GM18870 (cell line): ENCODE results near the gene WDR27.
"Not testable (repeated sequence)": the region's sequence is repeated elsewhere in the genome, so short reads cannot be mapped to it uniquely, and the experiment has no call there.

ENCODE experiments used
- ATAC-seq: cut with Tn5 transposase; IDR thresholded peaks from one replicate; pipeline ENCODE4 v1.9.1; 2021; ENCODE audit warnings: moderate library complexity; ENCODE audit not compliant: unreplicated experiment

The WDR27 gene

GRCh38 chr6:169451065-169451838, 250.6 kb downstream of the WDR27 start:
- ATAC-seq, result no peak

DNA sequence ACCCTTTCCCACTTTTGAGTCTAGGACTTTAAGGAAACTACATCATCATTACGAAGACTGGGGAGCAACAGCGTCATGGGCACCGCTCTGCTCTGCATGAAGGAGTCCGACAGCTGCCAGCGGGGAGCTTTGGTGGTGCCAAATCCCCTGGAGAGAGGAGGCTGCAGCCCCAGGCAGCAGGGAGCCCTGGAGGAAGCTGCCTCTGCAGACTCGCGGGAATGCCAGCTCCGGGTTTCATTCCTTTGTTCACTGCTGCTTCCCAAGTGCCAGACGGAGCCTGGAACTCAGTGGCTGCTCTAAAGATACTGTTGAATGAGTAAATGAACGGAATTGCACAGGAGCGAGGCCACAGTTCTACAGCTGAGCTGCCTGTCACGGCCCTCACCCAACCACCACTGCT, 251.7 kb downstream of the WDR27 start:
- no peak for ATAC-seq

DNA sequence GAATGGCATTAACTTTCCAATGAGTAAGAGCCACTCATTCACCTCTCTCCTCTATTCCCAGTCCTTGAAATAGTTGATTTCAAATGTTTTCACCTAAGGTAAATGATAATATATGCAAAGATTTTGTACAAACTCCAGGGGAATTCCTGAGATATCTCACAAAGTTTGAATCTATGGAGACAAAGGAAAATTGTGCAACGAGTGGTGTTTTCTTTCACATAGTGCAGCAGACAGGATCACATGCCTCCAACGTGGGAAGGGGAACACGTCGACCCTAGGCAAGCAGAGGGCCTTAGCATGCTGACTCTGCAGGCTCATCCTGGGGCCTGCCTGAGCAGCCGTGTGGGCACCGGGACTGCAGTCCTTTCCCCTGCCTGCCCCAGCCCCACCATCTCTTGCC, 252.6 kb downstream of the WDR27 start:
- no peak for ATAC-seq

DNA sequence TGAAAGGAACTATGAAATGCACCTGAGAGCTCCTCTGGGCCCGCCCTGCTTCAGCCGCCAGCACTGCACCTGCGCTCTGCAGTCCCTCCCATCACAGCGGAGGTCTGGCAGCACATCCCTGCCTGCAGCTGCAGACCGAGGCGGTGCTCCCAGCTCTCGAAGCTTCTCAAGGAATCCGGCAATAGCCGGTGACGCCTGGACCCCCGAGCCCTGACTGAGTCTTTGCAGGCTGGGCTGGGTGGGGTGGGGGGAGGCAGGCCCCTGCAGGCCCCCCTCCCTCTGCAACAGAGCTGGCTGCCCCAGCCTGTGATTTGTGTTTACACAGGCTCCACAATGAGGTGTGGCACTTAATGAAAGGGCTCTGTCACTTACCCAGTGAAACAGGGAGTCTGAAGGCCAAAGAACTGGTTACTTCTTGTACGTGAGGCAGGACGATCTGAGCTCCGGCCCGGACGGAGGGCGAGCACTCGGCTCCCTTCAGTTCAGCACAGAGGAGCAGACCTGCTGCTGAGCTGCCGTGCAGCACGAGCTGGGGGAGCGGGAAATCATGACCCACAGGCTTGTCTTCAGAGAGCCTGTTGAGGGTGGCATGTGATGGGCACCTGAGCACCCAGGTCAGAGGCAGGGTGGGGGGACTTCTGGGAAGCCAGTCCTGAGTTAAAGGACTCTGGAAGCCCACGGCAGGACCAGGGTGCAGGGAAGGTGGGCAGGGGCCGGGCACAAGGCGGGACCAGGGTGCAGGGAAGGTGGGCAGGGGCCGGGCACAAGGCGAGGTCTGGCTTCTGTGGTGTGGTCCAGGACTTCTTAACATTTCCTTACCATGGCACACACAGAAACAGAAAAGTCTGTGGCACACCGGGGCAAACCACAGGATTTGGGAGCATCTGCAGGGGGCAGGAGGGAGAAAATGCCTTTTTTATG, 255.9 kb downstream of the WDR27 start:
- no peak for ATAC-seq

DNA sequence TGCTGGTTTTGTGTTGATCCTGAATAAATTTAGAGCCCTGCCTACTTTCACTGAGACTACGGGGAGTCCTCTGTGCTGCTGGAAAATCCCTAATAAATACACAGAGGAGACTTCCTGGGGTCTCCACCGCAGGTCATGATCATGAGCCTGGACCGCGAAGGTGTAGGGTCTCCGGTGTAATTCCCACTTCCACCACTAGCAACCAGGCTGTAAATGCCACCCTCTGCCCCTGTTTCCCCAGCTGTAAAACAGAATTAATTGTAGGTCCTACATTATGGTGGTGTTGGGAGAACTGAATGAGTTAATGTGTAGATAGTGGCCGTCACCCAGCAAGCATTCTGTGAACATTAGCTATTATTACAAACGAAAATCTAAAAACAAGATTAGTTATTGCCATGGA, 256.6 kb downstream of the WDR27 start:
- no peak for ATAC-seq

GRCh38 chr6:169441292-169441691, 260.5 kb downstream of the WDR27 start:
- no peak for ATAC-seq

- ATAC-seq, result no peak
Observed at GRCh38 chr6:169439710-169440109, 262.1 kb downstream of the WDR27 start.

DNA sequence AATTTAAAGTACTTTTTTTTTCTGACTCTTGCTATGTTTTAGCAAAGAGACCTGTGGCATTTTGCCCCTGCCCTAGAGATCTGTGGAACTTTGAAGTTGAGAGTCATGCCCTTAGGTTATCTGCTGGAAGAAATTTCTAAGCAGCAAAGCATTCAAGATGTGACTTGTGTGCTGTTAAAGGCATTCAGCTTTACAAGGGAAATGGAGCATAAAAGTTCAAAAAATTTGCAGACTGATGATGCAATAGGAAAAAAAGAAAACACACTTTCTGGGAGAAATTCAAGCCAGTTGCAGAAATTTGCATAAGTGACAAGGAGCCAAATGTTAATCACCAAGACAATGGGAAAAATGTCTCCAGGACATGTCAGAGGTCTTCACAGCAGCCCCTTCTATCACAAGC, 267.3 kb downstream of the WDR27 start:
- ATAC-seq, result not testable (repeated sequence)

GRCh38 chr6:169429001-169429400, 272.8 kb downstream of the WDR27 start:
- no peak for ATAC-seq

DNA sequence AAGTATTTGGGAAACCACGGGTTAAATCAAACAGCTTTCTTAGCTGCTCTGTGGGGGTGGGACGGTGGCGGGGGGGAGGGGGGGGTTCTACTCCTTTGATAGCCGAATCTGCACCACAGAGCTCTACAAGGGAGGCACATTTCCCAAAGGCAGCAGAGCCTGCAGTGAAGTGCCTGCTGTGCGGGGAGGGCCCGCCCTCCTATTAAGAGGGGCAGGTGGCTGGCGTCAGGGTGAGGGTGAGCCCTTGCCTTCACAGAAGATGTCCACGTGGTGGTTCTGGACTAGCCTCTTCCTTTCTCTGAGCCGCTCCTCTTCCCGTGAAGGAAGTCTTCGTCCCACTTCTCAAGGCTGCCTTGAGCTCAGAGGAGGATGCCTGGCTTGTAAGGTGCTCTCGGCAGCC, 273.3 kb downstream of the WDR27 start:
- no peak for ATAC-seq

GRCh38 chr6:169427856-169428255, 274.0 kb downstream of the WDR27 start:
- ATAC-seq, result no peak

DNA sequence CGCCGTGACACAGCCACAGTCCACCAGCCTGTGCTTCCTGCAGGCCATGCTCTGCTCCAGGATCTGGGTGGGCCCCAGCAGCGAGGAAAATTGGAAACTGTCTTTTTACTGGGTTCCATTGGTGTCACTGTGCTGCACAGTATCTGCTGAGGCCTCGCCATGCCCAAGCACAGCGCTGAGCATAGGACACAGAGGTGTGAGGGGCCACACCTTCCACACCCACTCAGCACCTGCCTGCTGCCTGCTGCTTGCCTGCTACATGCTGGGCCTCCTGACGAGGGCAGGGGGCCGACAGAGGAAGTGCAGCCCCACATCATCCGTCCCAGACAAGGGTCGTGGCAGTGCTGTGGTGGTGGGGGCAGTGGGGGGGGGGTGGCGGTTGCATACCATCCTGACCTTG, 275.2 kb downstream of the WDR27 start:
- no peak for ATAC-seq

DNA sequence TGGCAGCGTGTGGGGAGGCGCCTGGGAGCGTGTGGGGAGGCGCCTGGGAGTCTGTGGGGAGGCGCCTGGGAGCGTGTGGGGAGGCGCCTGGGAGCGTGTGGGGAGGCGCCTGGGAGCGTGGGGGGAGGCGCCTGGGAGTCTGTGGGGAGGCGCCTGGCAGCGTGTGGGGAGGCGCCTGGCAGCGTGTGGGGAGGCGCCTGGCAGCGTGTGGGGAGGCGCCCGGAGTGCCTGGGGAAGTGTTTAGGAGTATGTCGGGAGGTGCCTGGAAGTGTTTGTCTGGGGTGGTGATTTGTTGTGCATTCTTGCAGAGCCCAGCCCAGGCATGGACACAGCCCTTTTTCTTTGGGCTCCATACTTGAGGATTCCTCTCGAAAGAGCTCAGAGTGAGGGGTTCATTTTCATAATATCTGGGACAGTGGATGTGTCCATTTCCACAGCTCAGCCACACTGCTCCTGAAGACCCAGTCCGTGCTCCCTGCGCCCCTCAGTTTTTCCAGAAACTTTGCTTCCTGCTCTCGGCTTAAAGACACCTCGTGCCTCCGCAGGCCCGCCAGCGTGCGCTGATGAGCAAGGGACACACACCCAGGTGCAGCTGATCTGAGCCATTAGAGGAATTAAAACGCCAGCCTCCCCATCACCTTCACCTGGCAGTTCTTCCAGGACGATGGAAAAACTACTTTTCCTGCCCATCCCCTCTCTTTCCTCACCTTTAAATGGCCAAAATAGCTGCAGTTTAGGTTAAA, 276.0 kb downstream of the WDR27 start:
- no peak for ATAC-seq

- no peak for ATAC-seq
Observed at GRCh38 chr6:169424821-169425240, 277.0 kb downstream of the WDR27 start.

GRCh38 chr6:169424149-169424804, 277.6 kb downstream of the WDR27 start:
- ATAC-seq, result no peak

GRCh38 chr6:169421586-169422264, 280.1 kb downstream of the WDR27 start:
- no peak for ATAC-seq

DNA sequence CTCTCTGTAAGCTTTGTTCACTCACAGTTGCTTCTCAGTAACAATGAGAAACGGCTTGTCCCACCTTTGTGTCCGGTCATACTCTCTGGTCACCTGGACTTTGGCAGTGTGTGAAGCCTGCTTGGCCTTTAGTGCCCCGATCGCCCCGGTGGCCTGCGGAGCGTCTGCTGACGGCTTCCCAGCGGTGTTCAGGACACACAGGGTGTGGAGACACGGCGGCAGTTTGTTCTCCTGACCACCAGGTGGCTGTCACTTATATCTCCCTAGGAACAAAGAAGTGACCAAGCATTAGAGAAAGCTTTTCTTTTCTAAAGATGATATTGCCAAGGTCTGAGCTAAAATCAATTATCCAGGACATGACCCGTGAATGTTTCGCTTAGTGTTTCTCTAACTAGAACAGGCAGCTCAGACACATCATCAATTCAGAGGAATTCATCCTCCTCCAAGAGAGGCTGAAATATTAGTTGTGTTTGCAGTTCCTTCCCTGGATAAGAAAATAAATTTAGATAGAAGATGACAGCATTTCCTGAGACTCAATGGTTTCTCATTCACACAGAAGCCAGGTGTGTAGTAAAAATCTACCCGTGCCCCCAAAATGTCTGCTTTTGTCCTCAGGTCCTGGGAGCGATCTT, 280.8 kb downstream of the WDR27 start:
- ATAC-seq, result no peak

DNA sequence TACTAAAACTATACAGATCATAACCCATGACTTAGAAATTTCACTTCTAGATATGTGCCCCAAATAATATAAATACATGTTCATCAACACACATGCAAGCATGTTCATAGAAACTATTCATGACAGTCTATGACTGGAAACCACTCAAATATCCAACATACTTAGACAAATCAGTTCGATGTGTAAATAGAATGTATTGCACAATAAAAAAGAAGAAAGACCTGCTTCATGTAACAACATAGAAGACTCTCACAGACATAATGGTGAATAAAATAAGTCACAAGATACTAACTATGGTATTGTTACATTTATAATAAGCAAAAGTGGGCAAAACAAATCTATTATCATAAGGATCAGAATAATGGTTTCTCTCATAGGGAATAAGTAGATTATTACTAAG, 284.7 kb downstream of the WDR27 start:
- ATAC-seq, result no peak

GRCh38 chr6:169416249-169416648, 285.6 kb downstream of the WDR27 start:
- ATAC-seq, result no peak

DNA sequence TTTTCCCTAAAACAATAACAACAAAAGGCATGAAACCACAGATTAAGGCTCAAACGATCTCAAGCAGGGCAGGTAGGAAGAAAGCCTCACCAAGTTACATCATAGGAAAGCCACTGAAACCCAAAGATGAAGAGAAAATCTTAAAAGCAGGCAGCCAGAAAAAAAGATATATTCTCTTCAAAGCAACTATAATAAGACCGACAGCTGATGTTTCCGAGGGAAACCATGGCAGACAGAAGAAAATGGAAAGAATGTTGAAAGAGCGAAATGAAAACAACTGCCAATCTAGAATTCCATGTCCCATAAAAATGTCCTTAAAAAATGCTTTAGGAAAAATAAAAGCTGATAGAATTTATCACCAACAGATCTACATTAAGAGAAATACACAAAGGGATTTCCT, 286.6 kb downstream of the WDR27 start:
- ATAC-seq, result no peak
